IPS-18c (cell line): ENCODE data around the gene SCN8A.

Source experiments
- H3K4me3 ChIP-seq: 2 replicates; pipeline ENCODE4 v1.7.0; 2013; ENCODE audit warnings: low read depth, mild to moderate bottlenecking, low read length, moderate library complexity; ENCODE audit not compliant: insufficient read depth
- H3K9me3 ChIP-seq: one replicate; pipeline ENCODE4 v1.6.1; 2013; ENCODE audit warnings: mild to moderate bottlenecking, low read length, moderate library complexity; ENCODE audit not compliant: control insufficient read depth, insufficient read depth

Gene SCN8A

GRCh38 chr12:51841727-51842126 is 250.7 kb downstream of the SCN8A start:
- Histone ChIP-seq H3K4me3 (no peak overlapping the region), H3K9me3 (no peaks in the 10 kb centered on the region)

- Histone ChIP-seq H3K9me3 (no peaks in the 10 kb centered on the region), H3K4me3 (no peak overlapping the region)
Observed at GRCh38 chr12:51844854-51845253, 253.8 kb downstream of the SCN8A start.

GRCh38 chr12:51845482-51845881 is 254.4 kb downstream of the SCN8A start:
- Histone ChIP-seq H3K4me3 (no peak overlapping the region), H3K9me3 (no peaks in the 10 kb centered on the region)

GRCh38 chr12:51846271-51846691 is 255.2 kb downstream of the SCN8A start:
- H3K4me3 ChIP-seq, result peak overlapping the region; percentile 78
- H3K9me3 ChIP-seq, result no peaks in the 10 kb centered on the region

- Histone ChIP-seq H3K9me3 (no peaks in the 10 kb centered on the region), H3K4me3 (peak overlapping the region; percentile 78)
Observed at GRCh38 chr12:51846911-51847642, 256.0 kb downstream of the SCN8A start.

- peak overlapping the region; percentile 78 for H3K4me3 ChIP-seq
- no peaks in the 10 kb centered on the region for H3K9me3 ChIP-seq
Observed at GRCh38 chr12:51847643-51848325, 256.8 kb downstream of the SCN8A start.

- peak within 1 kb of the TSS; percentile 78 for H3K4me3 ChIP-seq
- no peaks in the 10 kb centered on the region for H3K9me3 ChIP-seq
Observed at GRCh38 chr12:51848326-51848727, 257.3 kb downstream of the SCN8A start, which contains the start of gene FIGNL2. Gene FIGNL2, minus strand, starts transcription at chr12:51848718. Its CDS starts 26,305 bp downstream, at chr12:51822413.

- Histone ChIP-seq H3K4me3 (peak overlapping the region; percentile 56), H3K9me3 (no peaks in the 10 kb centered on the region)
Observed at GRCh38 chr12:51848841-51849735, 258.1 kb downstream of the SCN8A start.

GRCh38 chr12:51850081-51850964 is 259.3 kb downstream of the SCN8A start:
- no peaks in the 10 kb centered on the region for H3K9me3 ChIP-seq
- 0 out of 2 replicates have a peak overlapping the region, but pooled peaks have one; percentile 56 for H3K4me3 ChIP-seq

GRCh38 chr12:51850965-51851299 is 259.9 kb downstream of the SCN8A start:
- H3K4me3 ChIP-seq, result no peak overlapping the region
- no peaks in the 10 kb centered on the region for H3K9me3 ChIP-seq

GRCh38 chr12:51851413-51852124 is 260.5 kb downstream of the SCN8A start:
- H3K4me3 ChIP-seq, result no peak overlapping the region
- H3K9me3 ChIP-seq, result no peaks in the 10 kb centered on the region

- Histone ChIP-seq H3K4me3 (no peak overlapping the region; the same call in 1 of the 2 replicates), H3K9me3 (no peaks in the 10 kb centered on the region)
Observed at GRCh38 chr12:51852404-51853137, 261.5 kb downstream of the SCN8A start.

- Histone ChIP-seq H3K4me3 (peak overlapping the region; percentile 22; the same call in 1 of the 2 replicates), H3K9me3 (no peaks in the 10 kb centered on the region)
Observed at GRCh38 chr12:51855586-51856428, 264.8 kb downstream of the SCN8A start.

GRCh38 chr12:51860986-51861385 is 270.0 kb downstream of the SCN8A start:
- H3K9me3 ChIP-seq, result no peaks in the 10 kb centered on the region
- H3K4me3 ChIP-seq, result no peak overlapping the region
